GM19239 (cell line): ENCODE measurements around the gene ADGRD1.

Source experiments
- DNase-seq: peaks from one replicate; pipeline ENCODE4 v3.0.0; 2011; ENCODE audit warnings: low spot score; ENCODE audit not compliant: insufficient read length
- FAIRE-seq: peaks from 2 replicates; lab custom pipeline; 2011; peaks lifted over from hg19 to GRCh38; lab: Jason Lieb, UNC

ADGRD1 gene

DNA sequence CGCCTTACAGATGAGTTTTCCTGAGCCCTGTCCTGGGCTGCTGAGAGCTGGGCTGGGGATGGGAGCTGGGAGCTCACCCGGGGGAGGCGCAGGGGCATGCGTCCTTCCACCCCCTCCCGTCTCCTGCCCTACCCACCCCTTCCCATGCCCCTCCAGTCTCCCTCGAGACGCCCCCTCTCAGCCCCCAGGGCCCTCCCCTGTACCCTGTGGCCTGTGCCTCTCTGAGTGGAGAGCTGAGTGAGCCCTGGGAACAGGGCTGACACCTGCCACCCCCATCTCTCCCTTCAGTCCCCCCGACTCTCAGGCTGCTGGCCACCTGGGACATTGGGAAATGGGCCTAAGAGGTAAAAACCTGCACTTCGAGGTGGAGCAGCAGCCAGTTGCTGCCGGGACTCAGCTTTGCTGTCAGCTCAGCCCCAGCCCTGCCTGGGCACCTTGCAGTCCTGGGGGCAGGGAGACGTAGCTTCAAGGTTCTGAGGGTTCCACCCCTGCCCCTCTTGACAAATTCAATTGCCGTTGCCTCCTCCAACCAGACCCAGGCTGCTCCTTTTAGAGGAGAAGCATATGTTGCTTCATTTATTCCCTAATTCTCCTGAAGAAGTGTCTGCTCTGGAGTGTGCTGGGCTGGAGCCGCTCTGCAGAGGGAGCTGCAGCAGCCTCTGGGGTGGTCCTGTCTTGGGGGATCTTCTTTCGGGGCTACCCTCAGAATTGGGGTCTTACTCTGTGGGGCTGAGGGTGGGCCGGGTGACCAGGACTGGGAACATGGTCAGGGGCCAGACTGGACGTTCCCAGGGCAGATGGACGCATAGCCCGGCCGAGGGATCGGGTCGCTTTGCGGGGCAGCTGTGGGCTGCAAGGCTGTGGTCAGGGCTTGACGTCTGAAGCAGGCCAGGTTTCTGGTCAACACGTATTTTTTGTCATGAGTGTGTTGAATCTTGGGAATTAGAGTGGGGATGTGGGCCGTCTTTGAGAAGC lies 141.4 kb downstream of the ADGRD1 start:
- no peak for DNase-seq
- FAIRE-seq = no peak

GRCh38 chr12:131095826-131096680 lies 142.3 kb downstream of the ADGRD1 start:
- DNase-seq = no peak
- FAIRE-seq = no peak

DNA sequence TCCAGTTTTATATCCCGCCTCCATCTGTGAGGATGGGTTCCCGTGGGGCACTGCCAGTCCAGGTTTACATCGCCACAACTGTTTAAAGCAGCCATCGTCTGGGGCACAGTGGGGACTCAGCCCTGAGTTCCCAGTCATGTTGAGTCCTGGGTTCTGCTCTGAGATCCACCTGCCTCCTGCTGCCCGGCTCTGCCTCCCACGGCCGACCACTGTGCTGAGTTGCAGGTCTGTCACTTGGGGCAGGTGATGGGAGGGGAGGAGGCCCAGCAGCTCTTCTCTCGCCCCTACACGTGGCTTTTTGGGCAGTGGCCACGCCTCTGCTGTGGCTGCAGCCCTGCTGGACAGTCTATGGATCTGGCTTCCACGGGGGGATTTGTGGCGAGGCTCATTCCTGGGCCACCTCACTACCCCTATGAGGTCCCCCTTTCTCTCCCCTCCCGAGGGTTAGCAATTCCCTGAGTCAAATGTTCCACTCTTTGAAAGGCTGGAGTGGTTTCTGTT lies 143.0 kb downstream of the ADGRD1 start:
- FAIRE-seq (no peak), DNase-seq (no peak)

DNA sequence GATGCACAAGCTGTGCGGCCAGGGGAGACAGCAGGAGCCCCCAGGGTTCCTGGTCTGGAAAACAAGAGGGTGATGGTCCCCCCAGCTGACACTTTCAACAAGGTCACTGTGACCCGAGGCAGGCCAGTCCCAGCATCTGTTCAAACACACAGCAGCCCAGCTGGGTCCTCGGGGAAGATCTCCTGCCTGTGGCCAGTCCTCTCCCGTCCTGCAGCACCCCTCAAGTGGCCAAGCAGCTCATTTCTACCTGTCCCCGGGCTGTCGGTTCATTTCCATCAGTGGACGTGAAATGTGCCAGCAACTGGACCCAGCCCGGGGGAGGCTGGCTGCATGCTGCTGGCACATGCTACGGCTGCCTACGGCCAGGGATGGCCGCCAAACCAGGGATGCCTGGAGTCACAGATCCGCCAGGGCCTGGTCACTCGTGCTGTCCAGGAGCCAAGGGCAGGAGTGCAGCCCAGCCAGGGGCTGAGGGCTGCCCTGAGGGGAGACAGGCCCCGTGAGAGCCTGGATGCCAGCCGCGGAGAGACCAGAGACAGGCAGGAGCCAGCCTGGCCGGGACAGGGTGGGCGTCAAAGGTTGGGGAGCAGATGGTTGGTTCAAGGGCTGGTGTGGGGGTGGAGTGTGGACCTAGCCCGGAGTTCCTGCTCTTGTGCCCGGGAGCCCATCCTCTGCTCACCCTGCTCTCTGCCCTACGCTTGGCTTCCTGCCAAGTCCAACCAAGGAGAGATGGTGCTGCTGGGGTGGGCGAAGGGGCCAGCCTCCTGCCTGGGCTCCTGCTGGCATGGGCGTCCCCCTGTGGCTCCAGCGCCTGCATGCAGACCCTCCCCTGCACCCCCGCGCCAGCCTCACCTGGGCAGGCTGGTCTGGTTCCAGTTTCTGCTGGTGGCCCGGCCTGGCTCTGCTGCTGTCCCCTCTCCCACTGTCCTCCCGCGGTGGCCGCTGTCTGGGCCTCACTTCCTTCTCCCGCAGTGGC lies 143.8 kb downstream of the ADGRD1 start:
- FAIRE-seq = no peak
- no peak for DNase-seq

- FAIRE-seq = no peak
- DNase-seq = no peak
Measured at GRCh38 chr12:131098178-131098981, 144.7 kb downstream of the ADGRD1 start.

GRCh38 chr12:131100031-131100674 lies 146.4 kb downstream of the ADGRD1 start:
- DNase-seq (no peak), FAIRE-seq (peak; percentile 45)

- no peak for FAIRE-seq
- no peak for DNase-seq
Measured at GRCh38 chr12:131101006-131101405, 147.3 kb downstream of the ADGRD1 start.

GRCh38 chr12:131101703-131102492 lies 148.2 kb downstream of the ADGRD1 start:
- DNase-seq = peak; percentile 62
- FAIRE-seq = peak; percentile 95

GRCh38 chr12:131102493-131102931 lies 148.8 kb downstream of the ADGRD1 start:
- DNase-seq (no peak), FAIRE-seq (no peak)

GRCh38 chr12:131102991-131103668 lies 149.4 kb downstream of the ADGRD1 start:
- FAIRE-seq (no peak), DNase-seq (no peak)

DNA sequence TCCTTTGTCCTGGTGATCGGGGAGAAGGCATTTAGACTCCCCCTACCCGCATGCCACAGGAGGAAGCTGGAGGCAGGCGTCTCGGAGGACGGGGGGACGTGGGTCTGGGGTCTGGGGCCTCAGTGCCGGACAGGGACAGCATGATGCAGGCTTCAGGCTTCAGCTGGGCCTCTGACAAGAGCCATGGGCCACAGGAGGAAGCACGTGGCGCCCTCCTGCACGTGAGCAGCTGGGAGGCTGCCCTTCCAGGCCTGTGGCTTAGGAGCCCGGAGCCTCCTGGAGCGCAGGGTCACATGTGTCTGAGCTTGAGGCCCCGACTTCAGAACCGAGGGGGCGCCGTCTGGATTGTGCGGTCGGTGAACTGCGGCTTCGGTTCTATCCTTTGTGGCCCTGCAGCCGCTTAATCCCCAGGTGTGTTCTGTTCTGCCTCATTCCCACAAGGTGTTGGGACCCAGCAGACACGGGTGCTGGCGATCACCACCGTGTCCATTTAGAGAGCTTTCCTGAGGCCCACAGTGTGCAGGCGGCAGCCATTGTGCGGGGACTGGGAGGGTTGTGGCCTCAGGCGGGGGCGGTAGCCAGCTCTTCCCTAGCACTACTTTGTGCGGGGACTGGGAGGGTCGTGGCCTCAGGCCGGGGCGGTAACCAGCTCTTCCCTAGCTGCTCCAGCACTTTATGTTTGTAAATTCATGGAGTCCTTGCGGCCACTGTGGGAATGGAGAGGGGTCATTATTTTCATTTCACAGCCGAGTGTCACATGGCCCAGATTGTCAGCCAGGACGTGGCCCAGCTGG lies 150.2 kb downstream of the ADGRD1 start:
- DNase-seq (no peak), FAIRE-seq (no peak)

GRCh38 chr12:131104463-131105350 lies 151.0 kb downstream of the ADGRD1 start:
- FAIRE-seq = peak; percentile 93
- peak; percentile 71 for DNase-seq

DNA sequence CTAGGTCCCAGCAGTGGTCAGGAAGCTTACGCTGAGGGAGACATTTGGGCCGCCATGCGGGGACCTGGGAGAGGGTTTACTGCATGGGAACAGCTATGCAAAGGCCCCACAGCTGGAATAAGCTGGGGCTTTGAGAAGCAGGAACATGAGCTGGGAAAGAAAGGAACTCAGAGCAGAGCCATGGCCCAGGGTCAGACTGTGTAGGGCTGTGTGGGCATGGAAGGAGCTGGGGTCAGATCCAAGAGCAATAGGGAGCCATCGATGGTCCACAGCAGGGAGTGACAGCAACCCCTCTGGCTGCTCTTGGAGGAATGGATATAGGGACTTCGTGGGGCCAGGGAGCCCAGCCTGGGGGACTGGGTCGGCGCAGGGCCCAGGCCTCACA lies 151.6 kb downstream of the ADGRD1 start:
- no peak for FAIRE-seq
- no peak for DNase-seq

GRCh38 chr12:131105736-131106348 lies 152.1 kb downstream of the ADGRD1 start:
- DNase-seq = no peak

More at GRCh38 chr12:131105736-131106348, 152.1 kb downstream of the ADGRD1 start:
- FAIRE-seq = no peak
